Measurements from ENCODE around the gene MYLIP.

MYLIP gene

DNA sequence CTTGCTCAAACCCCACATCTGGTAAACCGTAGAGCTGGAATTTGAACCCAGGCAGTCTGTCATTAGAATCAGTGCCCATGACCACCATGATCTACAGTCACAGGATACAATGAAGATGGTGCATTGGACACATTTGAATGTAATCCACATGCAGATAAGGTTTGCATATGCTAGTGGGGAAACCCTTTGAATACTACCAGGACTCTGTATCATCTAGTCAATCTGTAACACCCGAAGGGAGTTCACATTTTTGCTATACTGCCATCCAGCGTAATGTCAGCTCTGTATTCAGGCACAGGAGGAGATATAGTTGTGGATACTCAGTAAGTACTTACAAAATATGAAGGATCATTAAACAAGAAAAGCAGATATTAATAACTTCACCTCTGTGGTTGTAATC is 40.5 kb upstream of the MYLIP start:
- H3K4me3 ChIP-seq (ENCODE audit: low read length), result no peak overlapping the region
- TF ChIP-seq, protein P1, sequence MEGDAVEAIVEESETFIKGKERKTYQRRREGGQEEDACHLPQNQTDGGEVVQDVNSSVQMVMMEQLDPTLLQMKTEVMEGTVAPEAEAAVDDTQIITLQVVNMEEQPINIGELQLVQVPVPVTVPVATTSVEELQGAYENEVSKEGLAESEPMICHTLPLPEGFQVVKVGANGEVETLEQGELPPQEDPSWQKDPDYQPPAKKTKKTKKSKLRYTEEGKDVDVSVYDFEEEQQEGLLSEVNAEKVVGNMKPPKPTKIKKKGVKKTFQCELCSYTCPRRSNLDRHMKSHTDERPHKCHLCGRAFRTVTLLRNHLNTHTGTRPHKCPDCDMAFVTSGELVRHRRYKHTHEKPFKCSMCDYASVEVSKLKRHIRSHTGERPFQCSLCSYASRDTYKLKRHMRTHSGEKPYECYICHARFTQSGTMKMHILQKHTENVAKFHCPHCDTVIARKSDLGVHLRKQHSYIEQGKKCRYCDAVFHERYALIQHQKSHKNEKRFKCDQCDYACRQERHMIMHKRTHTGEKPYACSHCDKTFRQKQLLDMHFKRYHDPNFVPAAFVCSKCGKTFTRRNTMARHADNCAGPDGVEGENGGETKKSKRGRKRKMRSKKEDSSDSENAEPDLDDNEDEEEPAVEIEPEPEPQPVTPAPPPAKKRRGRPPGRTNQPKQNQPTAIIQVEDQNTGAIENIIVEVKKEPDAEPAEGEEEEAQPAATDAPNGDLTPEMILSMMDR (IDR thresholded peaks at IDR 0.05; ENCODE audit: insufficient read depth, low read depth, low read length, missing control alignments), result no peak

DNA sequence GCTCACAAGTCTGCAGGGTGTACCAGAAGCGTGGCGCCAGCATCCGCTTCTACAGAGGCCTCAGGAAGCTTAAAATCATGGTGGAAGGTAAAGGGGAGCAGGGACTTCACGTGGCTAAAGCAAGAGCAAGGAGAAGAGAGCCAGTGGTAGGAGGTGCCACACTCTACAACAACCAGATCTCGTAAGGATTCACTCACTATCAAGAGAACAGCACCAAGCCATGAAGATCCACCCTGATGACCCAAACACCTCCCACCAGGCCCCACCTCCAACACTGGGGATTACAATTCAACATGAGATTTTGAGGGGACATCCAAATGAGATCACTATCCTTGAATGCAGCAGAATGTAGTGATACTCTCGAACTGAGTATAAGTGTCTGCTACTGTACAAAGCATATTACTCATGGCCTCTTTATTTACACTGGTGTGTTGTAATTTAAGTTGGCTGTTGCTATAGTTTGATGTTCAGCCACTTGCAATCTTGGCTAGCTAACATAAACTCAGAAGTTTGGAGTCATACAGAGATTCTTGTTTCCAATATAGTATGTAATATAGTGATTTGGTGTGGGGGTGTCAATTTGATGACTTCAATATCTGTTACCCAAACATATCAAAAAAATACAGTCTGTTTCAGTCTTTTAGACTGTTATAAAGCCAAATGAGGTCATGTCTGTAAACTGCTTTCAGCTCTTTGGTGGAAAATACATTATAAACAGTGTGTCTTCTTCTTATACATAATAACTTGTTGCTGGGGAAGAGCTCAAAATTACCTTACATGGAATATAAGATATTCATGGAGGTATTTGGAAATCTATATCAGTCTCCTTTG is 39.4 kb upstream of the MYLIP start:
- H3K4me3 ChIP-seq (ENCODE audit: low read length), result no peak overlapping the region
- DNase-seq (ENCODE audit: low read depth), result peak; percentile 60
- TF ChIP-seq, protein P1 (IDR thresholded peaks at IDR 0.05; ENCODE audit: insufficient read depth, low read depth, low read length, missing control alignments), result no peak

More for the DNA sequence above, 40.5 kb upstream of the MYLIP start:
- no peak for DNase-seq (ENCODE audit: low read depth)

DNA sequence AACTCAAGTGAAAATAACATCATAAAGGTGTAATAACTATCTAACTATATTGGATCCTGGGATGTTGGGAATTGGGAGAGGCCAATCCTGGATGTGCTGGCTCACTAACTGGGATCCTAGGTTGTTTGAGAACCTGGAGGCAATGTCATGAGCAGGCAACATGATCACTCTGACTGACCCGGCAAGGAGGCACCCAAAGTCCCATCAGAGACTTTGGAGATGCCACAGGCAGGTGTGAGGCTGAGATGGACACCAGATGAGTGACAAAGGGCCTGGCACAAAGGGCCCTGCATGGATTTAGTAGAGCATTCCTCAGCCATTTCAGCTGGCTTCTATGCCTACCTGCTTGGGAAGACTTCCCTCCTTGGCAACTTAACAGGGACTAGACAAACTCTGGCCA is 38.4 kb upstream of the MYLIP start:
- no peak overlapping the region for H3K4me3 ChIP-seq (ENCODE audit: low read length)
- TF ChIP-seq, protein P1 (IDR thresholded peaks at IDR 0.05; ENCODE audit: insufficient read depth, low read depth, low read length, missing control alignments), result no peak
- no peak for DNase-seq (ENCODE audit: low read depth)

DNA sequence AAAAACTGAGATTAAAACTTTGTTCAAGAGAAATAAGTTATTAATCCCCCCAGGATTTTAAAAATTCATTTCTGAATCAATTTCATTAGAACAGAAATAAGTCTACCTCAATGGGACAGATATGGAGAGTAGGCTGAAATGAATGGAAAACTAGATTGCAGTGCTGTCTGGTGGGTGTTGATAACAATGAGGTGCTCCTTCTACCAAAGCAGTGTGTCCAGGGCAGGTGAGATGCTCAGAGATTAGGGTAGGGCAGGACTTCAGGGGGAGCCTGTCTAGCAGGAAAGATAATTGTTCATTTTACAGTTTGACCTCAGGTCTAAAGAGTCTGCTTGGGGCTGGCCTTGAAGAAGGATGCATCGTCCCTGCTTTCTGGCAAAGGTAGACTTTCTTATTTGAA is 38.0 kb upstream of the MYLIP start:
- TF ChIP-seq, protein P1 (IDR thresholded peaks at IDR 0.05; ENCODE audit: insufficient read depth, low read depth, low read length, missing control alignments), result no peak
- no peak overlapping the region for H3K4me3 ChIP-seq (ENCODE audit: low read length)
- no peak for DNase-seq (ENCODE audit: low read depth)

DNA sequence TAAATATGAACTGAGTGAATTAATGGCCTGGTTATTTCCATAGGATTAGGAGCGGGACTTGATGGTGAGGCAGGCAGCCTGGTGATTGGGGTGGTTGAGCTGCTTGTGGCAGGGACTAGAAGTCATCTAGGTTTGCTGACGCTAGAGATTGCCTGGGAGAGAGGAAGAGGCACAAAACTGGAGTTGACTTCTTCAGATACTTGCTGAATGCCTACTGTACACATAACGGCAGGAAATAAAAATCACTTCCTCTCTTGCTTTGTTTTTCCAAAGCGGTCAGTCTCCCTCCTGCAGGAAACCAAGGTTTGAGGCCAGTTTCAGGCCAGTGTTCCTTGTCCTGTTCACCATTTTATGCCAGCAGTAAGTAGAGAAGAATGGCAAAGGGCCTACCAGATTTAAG is 36.7 kb upstream of the MYLIP start:
- DNase-seq (ENCODE audit: low read depth), result no peak
- H3K4me3 ChIP-seq (ENCODE audit: low read length), result no peak overlapping the region
- TF ChIP-seq, protein P1 (IDR thresholded peaks at IDR 0.05; ENCODE audit: insufficient read depth, low read depth, low read length, missing control alignments), result no peak

DNA sequence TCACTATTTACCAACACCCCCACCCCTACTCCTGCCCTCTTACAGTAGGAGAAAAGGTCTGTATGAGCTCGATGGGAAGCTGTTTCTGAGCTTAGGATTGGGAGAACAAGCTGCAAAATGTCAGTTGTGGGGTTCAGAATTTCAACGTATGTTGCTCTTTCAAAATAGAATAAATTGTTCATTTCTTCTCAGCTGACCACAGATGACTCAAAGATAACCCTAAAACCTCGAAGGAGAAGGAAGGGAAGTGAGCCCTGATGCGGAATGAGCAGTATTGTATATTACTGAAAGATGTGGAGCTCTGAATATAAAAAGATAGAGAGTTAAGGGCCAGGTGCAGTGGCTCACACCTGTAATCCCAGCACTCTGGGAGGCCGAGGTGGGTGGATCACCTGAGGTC is 35.9 kb upstream of the MYLIP start:
- no peak for DNase-seq (ENCODE audit: low read depth)
- TF ChIP-seq, protein P1 (IDR thresholded peaks at IDR 0.05; ENCODE audit: insufficient read depth, low read depth, low read length, missing control alignments), result no peak
- no peak overlapping the region for H3K4me3 ChIP-seq (ENCODE audit: low read length)

DNA sequence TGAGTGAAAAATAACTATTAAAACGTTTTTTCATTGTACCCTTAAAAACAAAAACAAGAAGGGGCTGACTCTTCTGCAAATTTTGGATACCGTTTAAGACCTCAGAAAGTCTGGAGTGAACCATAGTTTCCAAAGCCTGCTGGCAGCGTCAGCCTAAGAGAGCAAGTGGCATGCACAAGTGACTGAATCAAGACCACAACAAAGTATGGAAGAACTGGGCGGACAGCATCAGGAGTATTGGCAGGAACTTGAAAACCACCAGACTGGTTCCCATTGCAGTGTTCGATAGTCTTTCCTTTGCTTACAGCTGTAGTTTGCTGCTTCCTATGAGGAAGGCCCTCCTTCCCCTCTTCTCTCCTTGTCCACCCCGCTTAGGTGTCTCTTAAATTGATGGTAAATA is 33.7 kb upstream of the MYLIP start:
- DNase-seq (ENCODE audit: low read depth), result no peak
- no peak overlapping the region for H3K4me3 ChIP-seq (ENCODE audit: low read length)
- TF ChIP-seq, protein P1 (IDR thresholded peaks at IDR 0.05; ENCODE audit: insufficient read depth, low read depth, low read length, missing control alignments), result no peak
